Transverse colon (tissue), 4 donors: ENCODE measurements around the gene FILIP1L.
"Not testable (repeated sequence)": the region's sequence is repeated elsewhere in the genome, so short reads cannot be mapped to it uniquely, and the experiment has no call there.

Experiments
- POLR2A ChIP-seq: fragments of 450-650 bp; IDR thresholded peaks from one replicate; pipeline ENCODE4 v1.6.1; 2016; ENCODE audit warnings: antibody characterized with exemption, mild to moderate bottlenecking, moderate library complexity
- POLR2AphosphoS5 ChIP-seq, 3 donors: sonication (generic); formaldehyde crosslinking; IDR thresholded peaks; one replicate each; pipeline ENCODE4 v1.6.1; 2016; ENCODE audit warnings: antibody characterized with exemption in 3 of 3
- TF ChIP-seq, protein P1 (sequence below), 5 experiments: fragments of 200-600 bp in 3 of 5; fragments of 450-650 bp in 2 of 5; sonication (generic) in 3 of 5; IDR thresholded peaks; 1 replicate in 2 of 5; 2 replicates in 3 of 5; pipeline ENCODE4 v1.5.1; 2016 to 2017; ENCODE audit warnings: antibody characterized with exemption in 5 of 5, inconsistent platforms in 3 of 5, mild to moderate bottlenecking in 2 of 5, moderate library complexity in 1 of 5

DNA sequence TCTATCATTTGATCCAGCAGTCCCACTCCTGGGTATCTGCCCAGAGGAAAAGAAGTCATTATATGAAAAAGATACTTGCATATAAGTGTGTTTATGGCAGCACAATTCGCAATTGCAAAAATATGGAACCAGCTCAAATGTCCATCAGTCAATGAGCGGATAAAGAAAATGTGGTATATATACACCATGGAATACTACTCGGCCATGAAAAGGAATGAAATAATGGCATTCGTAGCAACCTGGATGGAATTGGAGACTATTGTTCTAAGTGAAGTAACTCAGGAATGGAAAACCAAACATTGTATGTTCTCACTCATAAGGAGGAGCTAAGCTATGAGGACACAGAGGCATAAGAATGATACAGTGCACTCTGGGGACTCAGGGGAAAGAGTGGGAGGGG is 272.4 kb downstream of the FILIP1L start:
- TF ChIP-seq, protein P1, sequence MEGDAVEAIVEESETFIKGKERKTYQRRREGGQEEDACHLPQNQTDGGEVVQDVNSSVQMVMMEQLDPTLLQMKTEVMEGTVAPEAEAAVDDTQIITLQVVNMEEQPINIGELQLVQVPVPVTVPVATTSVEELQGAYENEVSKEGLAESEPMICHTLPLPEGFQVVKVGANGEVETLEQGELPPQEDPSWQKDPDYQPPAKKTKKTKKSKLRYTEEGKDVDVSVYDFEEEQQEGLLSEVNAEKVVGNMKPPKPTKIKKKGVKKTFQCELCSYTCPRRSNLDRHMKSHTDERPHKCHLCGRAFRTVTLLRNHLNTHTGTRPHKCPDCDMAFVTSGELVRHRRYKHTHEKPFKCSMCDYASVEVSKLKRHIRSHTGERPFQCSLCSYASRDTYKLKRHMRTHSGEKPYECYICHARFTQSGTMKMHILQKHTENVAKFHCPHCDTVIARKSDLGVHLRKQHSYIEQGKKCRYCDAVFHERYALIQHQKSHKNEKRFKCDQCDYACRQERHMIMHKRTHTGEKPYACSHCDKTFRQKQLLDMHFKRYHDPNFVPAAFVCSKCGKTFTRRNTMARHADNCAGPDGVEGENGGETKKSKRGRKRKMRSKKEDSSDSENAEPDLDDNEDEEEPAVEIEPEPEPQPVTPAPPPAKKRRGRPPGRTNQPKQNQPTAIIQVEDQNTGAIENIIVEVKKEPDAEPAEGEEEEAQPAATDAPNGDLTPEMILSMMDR (IDR thresholded peaks at IDR 0.05): not testable (repeated sequence)
- TF ChIP-seq POLR2AphosphoS5 (IDR thresholded peaks at IDR 0.05); POLR2A: not testable (repeated sequence)
